ENCODE measurements around the gene KLHL21.

KLHL21 gene

GRCh38 chr1:6554031-6554906 is 48.4 kb downstream of the KLHL21 start, which contains the start of gene NOL9:
Gene NOL9, minus strand, starts transcription at chr1:6554513. Its CDS starts 11 bp downstream, at chr1:6554502.
- DNase-seq (ENCODE audit: extremely low spot score): peak; percentile 97
- POLR2A ChIA-PET: interaction anchor here (0.7 to 3.6 kb wide), 5 partner anchors 18 to 61 kb away, joined by 3 to 25 read pairs (median 3); partner anchors contain the start of genes KLHL21 and ZBTB48
- peak; percentile 14; the same call in 1 of the 2 replicates for TF ChIP-seq NFRKB (IDR thresholded peaks at IDR 0.05)
- no peak for TF ChIP-seq L3MBTL2 (conservative IDR thresholded peaks at IDR 0.05)
- TF ChIP-seq SP1 (IDR thresholded peaks at IDR 0.05): peak; percentile 69; the same call in 1 of the 2 replicates
- TF ChIP-seq ELF4 (IDR thresholded peaks at IDR 0.05): 0 out of 2 replicates have a peak, but pooled peaks have one; percentile 18
- no peak for TF ChIP-seq FOXA1 (IDR thresholded peaks at IDR 0.05)
- 0 out of 2 replicates have a peak, but pooled peaks have one; percentile 53 for TF ChIP-seq LEF1 (IDR thresholded peaks at IDR 0.05; ENCODE audit: borderline replicate concordance)
- CTCF ChIA-PET: interaction anchor here (0.6 to 1.4 kb wide), 11 partner anchors 12 to 192 kb away, joined by 3 to 7 read pairs (median 3); partner anchors contain the start of genes KLHL21 and ZBTB48

- CTCF ChIA-PET: interaction anchor here (0.8 kb wide), 1 partner anchor 19 kb away, joined by 3 read pairs; no protein-coding TSS in a partner anchor
- no peak for TF ChIP-seq ARNT (IDR thresholded peaks at IDR 0.05)
- no peak for TF ChIP-seq FOXK2 (IDR thresholded peaks at IDR 0.05)
- TF ChIP-seq ELF4 (IDR thresholded peaks at IDR 0.05): no peak
- no peak for TF ChIP-seq ZNF384 (IDR thresholded peaks at IDR 0.05)
- no peak for TF ChIP-seq FOXM1 (IDR thresholded peaks at IDR 0.05; ENCODE audit: borderline replicate concordance)
- no peak for TF ChIP-seq FOXA1 (IDR thresholded peaks at IDR 0.05)
- no peak for TF ChIP-seq PKNOX1 (IDR thresholded peaks at IDR 0.05)
- TF ChIP-seq BHLHE40 (IDR thresholded peaks at IDR 0.05; ENCODE audit: borderline replicate concordance): no peak
- TF ChIP-seq SUZ12 (IDR thresholded peaks at IDR 0.05): no peak
- no peak for TF ChIP-seq TARDBP (IDR thresholded peaks at IDR 0.05)
- TF ChIP-seq L3MBTL2 (conservative IDR thresholded peaks at IDR 0.05): no peak
- TF ChIP-seq CTBP1 (IDR thresholded peaks at IDR 0.05; ENCODE audit: borderline replicate concordance): no peak
- no peak for TF ChIP-seq SP1 (IDR thresholded peaks at IDR 0.05)
- no peak for TF ChIP-seq HDGF (IDR thresholded peaks at IDR 0.05; ENCODE audit: borderline replicate concordance)
- no peak for TF ChIP-seq NFRKB (IDR thresholded peaks at IDR 0.05)
- POLR2A ChIA-PET: no interaction called here
- no peak for DNase-seq (ENCODE audit: extremely low spot score)
Measured at GRCh38 chr1:6547301-6547700, 55.4 kb downstream of the KLHL21 start.

GRCh38 chr1:6546326-6546725 is 56.3 kb downstream of the KLHL21 start:
- POLR2A ChIA-PET: no interaction called here
- TF ChIP-seq BHLHE40 (IDR thresholded peaks at IDR 0.05; ENCODE audit: borderline replicate concordance): no peak
- TF ChIP-seq ZNF384 (IDR thresholded peaks at IDR 0.05): no peak
- no peak for TF ChIP-seq PKNOX1 (IDR thresholded peaks at IDR 0.05)
- no peak for TF ChIP-seq CTBP1 (IDR thresholded peaks at IDR 0.05; ENCODE audit: borderline replicate concordance)
- no peak for TF ChIP-seq FOXM1 (IDR thresholded peaks at IDR 0.05; ENCODE audit: borderline replicate concordance)
- TF ChIP-seq ARNT (IDR thresholded peaks at IDR 0.05): no peak
- no peak for TF ChIP-seq ELF4 (IDR thresholded peaks at IDR 0.05)
- TF ChIP-seq FOXK2 (IDR thresholded peaks at IDR 0.05): no peak
- no peak for TF ChIP-seq L3MBTL2 (conservative IDR thresholded peaks at IDR 0.05)
- no peak for DNase-seq (ENCODE audit: extremely low spot score)
- CTCF ChIA-PET: no interaction called here

- POLR2A ChIA-PET: no interaction called here
- CTCF ChIA-PET: no interaction called here
- no peak for DNase-seq (ENCODE audit: extremely low spot score)
- no peak for TF ChIP-seq ZNF384 (IDR thresholded peaks at IDR 0.05)
- no peak for TF ChIP-seq LEF1 (IDR thresholded peaks at IDR 0.05; ENCODE audit: borderline replicate concordance)
- no peak for TF ChIP-seq HDGF (IDR thresholded peaks at IDR 0.05; ENCODE audit: borderline replicate concordance)
- TF ChIP-seq PKNOX1 (IDR thresholded peaks at IDR 0.05): no peak
- TF ChIP-seq FOXK2 (IDR thresholded peaks at IDR 0.05): no peak
- TF ChIP-seq TARDBP (IDR thresholded peaks at IDR 0.05): no peak
- no peak for TF ChIP-seq ARNT (IDR thresholded peaks at IDR 0.05)
- TF ChIP-seq BHLHE40 (IDR thresholded peaks at IDR 0.05; ENCODE audit: borderline replicate concordance): no peak
- no peak for TF ChIP-seq SUZ12 (IDR thresholded peaks at IDR 0.05)
- TF ChIP-seq FOXA1 (IDR thresholded peaks at IDR 0.05): no peak
- TF ChIP-seq L3MBTL2 (conservative IDR thresholded peaks at IDR 0.05): no peak
- TF ChIP-seq CTBP1 (IDR thresholded peaks at IDR 0.05; ENCODE audit: borderline replicate concordance): no peak
- TF ChIP-seq SP1 (IDR thresholded peaks at IDR 0.05): no peak
- no peak for TF ChIP-seq FOXM1 (IDR thresholded peaks at IDR 0.05; ENCODE audit: borderline replicate concordance)
Measured at GRCh38 chr1:6545276-6546112, 57.2 kb downstream of the KLHL21 start.

- ChIA-PET CTCF (no interaction called here), POLR2A (no interaction called here)
- no peak for DNase-seq (ENCODE audit: extremely low spot score)
- TF ChIP-seq L3MBTL2 (conservative IDR thresholded peaks at IDR 0.05): no peak
- TF ChIP-seq LEF1 (IDR thresholded peaks at IDR 0.05; ENCODE audit: borderline replicate concordance): no peak
- no peak for TF ChIP-seq HDGF (IDR thresholded peaks at IDR 0.05; ENCODE audit: borderline replicate concordance)
- TF ChIP-seq SP1 (IDR thresholded peaks at IDR 0.05): no peak
- TF ChIP-seq BHLHE40 (IDR thresholded peaks at IDR 0.05; ENCODE audit: borderline replicate concordance): no peak
- no peak for TF ChIP-seq FOXA1 (IDR thresholded peaks at IDR 0.05)
- no peak for TF ChIP-seq FOXK2 (IDR thresholded peaks at IDR 0.05)
- no peak for TF ChIP-seq TARDBP (IDR thresholded peaks at IDR 0.05)
- TF ChIP-seq SUZ12 (IDR thresholded peaks at IDR 0.05): no peak
- TF ChIP-seq CTBP1 (IDR thresholded peaks at IDR 0.05; ENCODE audit: borderline replicate concordance): no peak
- TF ChIP-seq ELF4 (IDR thresholded peaks at IDR 0.05): no peak
- no peak for TF ChIP-seq NFRKB (IDR thresholded peaks at IDR 0.05)
- TF ChIP-seq ARNT (IDR thresholded peaks at IDR 0.05): no peak
- TF ChIP-seq FOXM1 (IDR thresholded peaks at IDR 0.05; ENCODE audit: borderline replicate concordance): no peak
- TF ChIP-seq ZNF384 (IDR thresholded peaks at IDR 0.05): no peak
Measured at GRCh38 chr1:6544831-6545230, 57.8 kb downstream of the KLHL21 start.

All from HEK293T (cell line).